Fibroblast of lung (primary cell): Measurements from ENCODE around the gene AP2A2. TPM values are rescaled to one million over a fixed set of nuclear protein-coding genes. Genes with fewer than 3 reads are reported as not detected.

Experiments
- DNase-seq, 2 donors: peaks; one replicate each; pipeline versions ENCODE4 v3.0.0 to v3.0.0-alpha.2; 2010; ENCODE audit warnings: low read depth in 2 of 2
- H2AFZ ChIP-seq: 2 replicates; pipeline ENCODE4 v1.5.1; 2012; ENCODE audit warnings: low read length, control low read depth, inconsistent platforms
- H3K27ac ChIP-seq: 2 replicates; pipeline ENCODE4 v1.5.1; 2011; ENCODE audit warnings: low read length, control low read depth; ENCODE audit not compliant: insufficient read depth
- H3K27me3 ChIP-seq: 2 replicates; pipeline ENCODE4 v1.5.1; 2011; ENCODE audit warnings: mild to moderate bottlenecking, low read length; ENCODE audit not compliant: control insufficient read depth, insufficient read depth
- H3K36me3 ChIP-seq: 2 replicates; pipeline ENCODE4 v1.5.1; 2011; ENCODE audit warnings: low read length; ENCODE audit not compliant: control insufficient read depth, insufficient read depth
- H3K4me1 ChIP-seq: 2 replicates; pipeline ENCODE4 v1.5.1; 2011; ENCODE audit warnings: low read length; ENCODE audit not compliant: control insufficient read depth, insufficient read depth; ENCODE audit errors: extremely low read depth
- H3K4me2 ChIP-seq: 2 replicates; pipeline ENCODE4 v1.5.1; 2011; ENCODE audit warnings: low read length, control low read depth; ENCODE audit not compliant: insufficient read depth; ENCODE audit errors: extremely low read depth
- H3K4me3 ChIP-seq, 4 experiments: fragments of 200-600 bp in 1 of 4; sonication (generic) in 1 of 4; replicated peaks in 1 of 4; 2 replicates each; pipeline ENCODE4 v1.5.1; 2011 to 2016; ENCODE audit warnings: low read length in 4 of 4, low read depth in 3 of 4, mild to moderate bottlenecking in 3 of 4, control low read depth in 2 of 4, inconsistent platforms in 1 of 4, mixed read lengths in 1 of 4; ENCODE audit not compliant: insufficient read depth in 1 of 4; ENCODE audit errors: control extremely low read depth in 1 of 4
- H3K79me2 ChIP-seq: 2 replicates; pipeline ENCODE4 v1.5.1; 2012; ENCODE audit warnings: mild to moderate bottlenecking, low read length, inconsistent platforms; ENCODE audit not compliant: control insufficient read depth, insufficient read depth
- H3K9ac ChIP-seq: 2 replicates; pipeline ENCODE4 v1.5.1; 2011; ENCODE audit warnings: mild to moderate bottlenecking, low read length, control low read depth; ENCODE audit not compliant: insufficient read depth
- H3K9me3 ChIP-seq: 2 replicates; pipeline ENCODE4 v1.5.1; 2012; ENCODE audit warnings: low read depth, low read length; ENCODE audit not compliant: control insufficient read depth, insufficient read depth
- H4K20me1 ChIP-seq: 2 replicates; pipeline ENCODE4 v1.5.1; 2011; ENCODE audit warnings: low read length; ENCODE audit not compliant: control insufficient read depth, insufficient read depth; ENCODE audit errors: extremely low read depth
- EZH2 ChIP-seq: IDR thresholded peaks from 2 replicates; pipeline ENCODE4 v1.5.1; 2012; ENCODE audit warnings: low read length, control low read depth, mild to moderate bottlenecking; ENCODE audit errors: missing control alignments
- polyA plus RNA-seq, 2 donors: library from polyadenylated mRNA; depleted of rRNA in 1 of 2; stranded (reverse) in 1 of 2; unstranded in 1 of 2; fragments of >200 nt; gene quantifications; 2 replicates each; pipeline ENCODE4 v1.2.1, GENCODE V29; 2011 to 2012; ENCODE audit warnings: missing spikeins in 1 of 2
- total RNA-seq: library from RNA; depleted of rRNA; stranded (reverse); fragments of >200 nt; gene quantifications from 2 replicates; pipeline ENCODE4 v1.2.1, GENCODE V29; 2014
- TF ChIP-seq, protein P1 (sequence below), 2 donors: IDR thresholded peaks in 1 of 2; conservative IDR thresholded peaks in 1 of 2; 1 replicate in 1 of 2; 2 replicates in 1 of 2; pipeline ENCODE4 v1.5.1; 2011 to 2012; ENCODE audit warnings: low read length in 2 of 2, control low read depth in 1 of 2, inconsistent platforms in 1 of 2, low read depth in 1 of 2, mild to moderate bottlenecking in 1 of 2

The AP2A2 gene
- total and polyA plus RNA-seq, 2 donors (not counting 1 experiment from before 2014, with no cell fraction given): 21.6 to 46.1 TPM

DNA sequence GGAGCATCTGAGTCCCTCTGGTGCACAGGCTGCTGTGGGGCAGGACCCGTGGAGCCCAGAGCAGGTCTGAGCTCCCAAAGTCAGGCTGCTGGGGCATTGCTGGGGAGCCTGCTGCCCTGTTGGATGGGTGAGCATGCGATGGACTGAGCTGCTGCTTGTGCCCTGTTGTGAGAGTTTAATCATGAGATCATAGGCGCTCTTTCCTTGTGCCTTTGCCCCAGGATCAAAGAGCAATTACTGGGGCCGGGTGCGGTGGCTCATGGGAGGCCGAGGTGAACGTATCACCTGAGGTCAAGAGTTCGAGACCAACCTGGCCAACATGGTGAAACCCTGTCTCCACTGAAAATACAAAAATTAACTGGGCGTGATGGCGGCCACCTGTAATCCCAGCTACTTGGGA is 73.3 kb downstream of the AP2A2 start:
- no peak overlapping the region for H3K4me3 ChIP-seq
- H2AFZ ChIP-seq: no peak overlapping the region
- H3K27ac ChIP-seq: no peak overlapping the region
- H3K9me3 ChIP-seq: no peaks in the 10 kb centered on the region
- H3K27me3 ChIP-seq: no peaks in the 10 kb centered on the region
- TF ChIP-seq, protein P1, sequence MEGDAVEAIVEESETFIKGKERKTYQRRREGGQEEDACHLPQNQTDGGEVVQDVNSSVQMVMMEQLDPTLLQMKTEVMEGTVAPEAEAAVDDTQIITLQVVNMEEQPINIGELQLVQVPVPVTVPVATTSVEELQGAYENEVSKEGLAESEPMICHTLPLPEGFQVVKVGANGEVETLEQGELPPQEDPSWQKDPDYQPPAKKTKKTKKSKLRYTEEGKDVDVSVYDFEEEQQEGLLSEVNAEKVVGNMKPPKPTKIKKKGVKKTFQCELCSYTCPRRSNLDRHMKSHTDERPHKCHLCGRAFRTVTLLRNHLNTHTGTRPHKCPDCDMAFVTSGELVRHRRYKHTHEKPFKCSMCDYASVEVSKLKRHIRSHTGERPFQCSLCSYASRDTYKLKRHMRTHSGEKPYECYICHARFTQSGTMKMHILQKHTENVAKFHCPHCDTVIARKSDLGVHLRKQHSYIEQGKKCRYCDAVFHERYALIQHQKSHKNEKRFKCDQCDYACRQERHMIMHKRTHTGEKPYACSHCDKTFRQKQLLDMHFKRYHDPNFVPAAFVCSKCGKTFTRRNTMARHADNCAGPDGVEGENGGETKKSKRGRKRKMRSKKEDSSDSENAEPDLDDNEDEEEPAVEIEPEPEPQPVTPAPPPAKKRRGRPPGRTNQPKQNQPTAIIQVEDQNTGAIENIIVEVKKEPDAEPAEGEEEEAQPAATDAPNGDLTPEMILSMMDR (conservative IDR thresholded peaks at IDR 0.05 in 1 of 2, IDR thresholded peaks at IDR 0.05 in 1 of 2; ENCODE audit: low read depth in 1 of 2, low read length in 2 of 2): no peak
- no peak for TF ChIP-seq EZH2
- no peaks in the 10 kb centered on the region for H3K79me2 ChIP-seq
- H3K4me1 ChIP-seq: no peaks in the 10 kb centered on the region
- H3K9ac ChIP-seq: no peak overlapping the region
- DNase-seq: no peak
- H3K4me2 ChIP-seq: no peak overlapping the region
- H3K36me3 ChIP-seq: peaks cover 18% of the 10 kb centered on the region
- H4K20me1 ChIP-seq: no peaks in the 10 kb centered on the region

DNA sequence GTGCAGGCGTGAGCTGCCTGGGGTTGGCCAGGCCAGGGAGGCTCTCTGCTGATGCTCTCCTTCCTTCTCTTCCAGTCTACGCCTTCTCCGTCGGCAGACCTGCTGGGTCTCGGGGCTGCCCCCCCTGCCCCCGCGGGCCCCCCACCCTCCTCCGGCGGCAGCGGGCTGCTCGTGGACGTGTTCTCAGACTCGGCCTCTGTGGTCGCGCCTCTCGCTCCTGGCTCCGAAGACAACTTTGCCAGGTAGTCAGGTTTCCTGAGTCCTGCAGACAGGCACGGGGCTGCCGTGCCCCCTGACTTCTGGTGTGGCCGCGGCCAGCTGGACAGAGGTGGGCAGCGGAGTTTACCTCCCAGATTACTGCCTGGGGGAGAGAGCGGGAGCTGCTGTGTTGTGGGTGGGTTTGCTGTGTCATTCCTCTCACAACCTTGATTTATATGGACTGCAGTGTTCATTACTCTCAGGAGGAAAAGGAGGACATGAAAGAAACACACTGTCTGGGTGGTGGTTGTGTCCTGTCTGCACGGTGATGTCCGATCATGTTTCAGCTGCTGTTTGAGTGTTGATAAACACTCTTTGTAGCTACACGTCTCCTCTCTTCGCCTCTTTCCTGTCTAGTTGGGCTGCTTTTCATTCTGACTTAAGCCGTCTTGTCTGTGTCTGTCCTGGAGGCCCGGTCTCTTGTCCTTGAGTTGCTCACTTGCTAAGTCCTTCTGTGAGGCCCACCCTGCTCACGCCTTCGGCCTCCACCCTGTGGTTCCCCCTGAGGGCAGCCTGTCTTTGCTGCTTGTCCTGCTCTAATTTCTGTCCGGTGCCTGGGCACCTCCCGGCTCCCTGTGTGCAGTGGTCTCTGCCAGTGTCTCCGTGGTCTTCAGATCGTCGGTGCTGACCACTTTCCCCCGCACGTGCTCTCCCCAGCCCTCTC is 74.9 kb downstream of the AP2A2 start:
- no peaks in the 10 kb centered on the region for H4K20me1 ChIP-seq
- no peak overlapping the region for H3K9ac ChIP-seq
- H3K9me3 ChIP-seq: no peaks in the 10 kb centered on the region
- no peak overlapping the region for H3K27ac ChIP-seq
- H3K79me2 ChIP-seq: no peaks in the 10 kb centered on the region
- H3K27me3 ChIP-seq: no peaks in the 10 kb centered on the region
- H2AFZ ChIP-seq: no peak overlapping the region
- DNase-seq: no peak
- TF ChIP-seq EZH2: no peak
- TF ChIP-seq, protein P1 (conservative IDR thresholded peaks at IDR 0.05 in 1 of 2, IDR thresholded peaks at IDR 0.05 in 1 of 2; ENCODE audit: low read depth in 1 of 2, low read length in 2 of 2): no peak
- H3K36me3 ChIP-seq: peaks cover 16% of the 10 kb centered on the region
- no peaks in the 10 kb centered on the region for H3K4me1 ChIP-seq
- no peak overlapping the region for H3K4me2 ChIP-seq
- H3K4me3 ChIP-seq: no peak overlapping the region

DNA sequence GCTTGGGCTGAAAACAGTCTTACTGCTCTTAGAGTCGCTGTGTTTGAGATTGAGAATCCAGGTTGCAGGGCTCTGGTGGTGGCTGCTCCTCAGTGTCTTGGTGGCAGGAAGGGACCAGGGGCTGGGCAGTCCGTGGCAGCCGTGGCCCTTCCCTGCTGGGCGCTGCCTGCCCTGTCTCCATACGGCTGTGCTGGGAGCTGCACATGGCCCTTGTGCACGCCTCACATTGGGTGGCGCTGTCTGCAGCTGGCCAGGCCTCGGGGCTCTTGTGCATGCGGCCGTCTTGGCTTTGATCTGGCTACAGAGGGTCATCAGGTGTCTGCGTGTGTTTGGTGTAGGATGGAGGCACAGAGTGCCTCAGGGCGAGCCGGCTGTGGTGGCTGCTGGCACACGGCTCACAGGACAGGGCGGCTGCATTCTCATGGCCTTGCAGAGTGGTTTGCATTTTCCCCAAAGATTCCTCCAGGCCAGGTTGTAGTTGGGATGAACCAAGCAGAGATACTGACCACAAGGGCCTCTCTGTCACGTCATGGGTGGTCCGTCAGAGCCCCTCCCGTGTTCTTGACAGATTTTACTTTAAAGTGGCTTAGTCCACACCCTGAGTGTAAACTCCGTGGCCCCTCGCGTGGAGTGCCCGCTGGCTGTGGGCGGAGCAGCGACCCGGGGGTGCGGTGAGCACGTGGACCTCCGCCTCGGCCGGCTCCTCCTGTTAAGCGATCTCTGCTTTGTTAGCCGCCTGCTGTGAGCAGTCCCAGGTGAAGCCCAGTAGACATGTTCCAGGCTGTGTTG is 76.1 kb downstream of the AP2A2 start:
- H3K79me2 ChIP-seq: no peaks in the 10 kb centered on the region
- no peak overlapping the region for H3K9ac ChIP-seq
- no peak overlapping the region for H3K4me3 ChIP-seq
- DNase-seq: no peak
- H3K9me3 ChIP-seq: no peaks in the 10 kb centered on the region
- no peak overlapping the region for H2AFZ ChIP-seq
- TF ChIP-seq, protein P1 (conservative IDR thresholded peaks at IDR 0.05 in 1 of 2, IDR thresholded peaks at IDR 0.05 in 1 of 2; ENCODE audit: low read depth in 1 of 2, low read length in 2 of 2): no peak
- no peak for TF ChIP-seq EZH2
- no peaks in the 10 kb centered on the region for H3K27me3 ChIP-seq
- H3K27ac ChIP-seq: no peak overlapping the region
- H4K20me1 ChIP-seq: no peaks in the 10 kb centered on the region
- H3K36me3 ChIP-seq: peaks cover 14% of the 10 kb centered on the region
- no peak overlapping the region for H3K4me2 ChIP-seq
- no peaks in the 10 kb centered on the region for H3K4me1 ChIP-seq
